OCI-LY3 (cell line): Measurements from ENCODE around the gene UBE2L6.
"Not testable (repeated sequence)": the region's sequence is repeated elsewhere in the genome, so short reads cannot be mapped to it uniquely, and the experiment has no call there.

Source experiments
- CTCF ChIP-seq: fragments of 200-600, 300-600 bp; sonication (generic); IDR thresholded peaks from 2 replicates; pipeline ENCODE4 v1.5.1; 2014; ENCODE audit warnings: antibody characterized with exemption, low read length, low read depth
- EZH2phosphoT487 ChIP-seq: fragments of 200-600 bp; shearing (Covaris generic); IDR thresholded peaks from 2 replicates; pipeline ENCODE4 v1.6.1; 2018; ENCODE audit warnings: antibody characterized with exemption, mixed run types, low read depth

- TF ChIP-seq CTCF, EZH2phosphoT487: not testable (repeated sequence)
Measured at GRCh38 chr11:57534449-57534848, 33.0 kb downstream of the UBE2L6 start.
